Vein endothelial cell (primary cell): Measurements from ENCODE around the gene SLC66A3. TPM values are rescaled to one million over a fixed set of nuclear protein-coding genes. Genes with fewer than 3 reads are reported as not detected.

ENCODE experiments used
- total RNA-seq: library from RNA; depleted of rRNA; stranded (reverse); fragments of >200 nt; gene quantifications from 2 replicates; pipeline ENCODE4 v1.2.3, GENCODE V29; 2012

Gene SLC66A3
- 21.9 and 32.7 TPM in 2 replicates for total RNA-seq

DNA sequence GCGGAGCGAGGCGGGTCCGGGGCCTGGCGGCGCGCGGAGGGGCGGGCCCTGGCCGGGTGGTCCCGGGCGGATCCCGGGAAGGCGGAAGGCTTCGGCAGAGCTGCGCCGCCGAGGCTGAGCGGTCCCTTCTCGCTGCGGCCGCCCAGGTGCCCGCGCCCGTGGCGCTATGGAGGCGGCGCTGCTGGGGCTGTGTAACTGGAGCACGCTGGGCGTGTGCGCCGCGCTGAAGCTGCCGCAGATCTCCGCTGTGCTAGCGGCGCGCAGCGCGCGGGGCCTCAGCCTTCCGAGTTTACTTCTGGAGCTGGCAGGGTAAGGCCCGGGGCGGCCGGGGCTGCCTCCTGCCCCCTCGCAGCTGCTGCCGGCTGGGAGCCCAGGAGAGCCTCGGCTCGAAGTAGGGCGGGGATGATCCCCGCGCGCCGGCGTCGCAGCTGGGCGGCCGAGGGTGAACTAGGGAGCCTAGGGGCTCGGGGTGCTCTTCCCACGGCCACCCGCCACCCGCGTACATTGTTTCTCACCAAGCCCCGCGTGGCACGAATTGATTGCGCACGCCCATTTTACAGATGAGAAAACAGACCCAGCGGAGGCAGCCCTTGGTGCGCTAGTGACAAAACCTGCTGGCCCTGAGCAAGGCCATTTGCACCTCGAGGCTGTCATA, at the start of gene SLC66A3:
Gene SLC66A3, plus strand, starts transcription at position 87 of the 655 bp plus-strand sequence. Its CDS starts 80 bp downstream, at position 167.

Other genes with a start within 250 kb of the SLC66A3 start
- 1.3 and 2.3 TPM in 2 replicates for gene KCNF1, start 243.5 kb upstream of the SLC66A3 start, total RNA-seq
- gene ROCK2, start 189.2 kb downstream of the SLC66A3 start, total RNA-seq = 50.6 and 65.2 TPM in 2 replicates